Stimulated activated naive CD8-positive, alpha-beta T cell treated with anti-CD3 and anti-CD28 coated beads, Interleukin-15, amount 100 ng/mL, for 72 hours (primary cell): ENCODE results near the gene MAPK8IP2.

Source experiments
- ATAC-seq: fragments of 150-1000 bp; cut with Tn5 transposase; 2 replicates; pipeline ENCODE4 v1.10.0; 2021; ENCODE audit warnings: mild to moderate bottlenecking, moderate library complexity
- DNase-seq, 2 donors: peaks; one replicate each; pipeline ENCODE4 v3.0.0; 2021 to 2022
- H3K27ac Mint-ChIP-seq, 2 donors: one replicate each; pipeline ENCODE4 v1.8.0; 2022; ENCODE audit warnings: mild to moderate bottlenecking in 2 of 2, mixed read lengths in 2 of 2, moderate library complexity in 2 of 2
- H3K27me3 Mint-ChIP-seq: one replicate; pipeline ENCODE4 v1.8.0; 2022; ENCODE audit warnings: mixed read lengths
- H3K4me1 Mint-ChIP-seq: one replicate; pipeline ENCODE4 v1.8.0; 2022; ENCODE audit warnings: mild to moderate bottlenecking, mixed read lengths
- H3K4me3 Mint-ChIP-seq, 2 donors: one replicate each; pipeline ENCODE4 v1.8.0; 2022; ENCODE audit warnings: mild to moderate bottlenecking in 2 of 2, mixed read lengths in 2 of 2, moderate library complexity in 1 of 2
- H3K9me3 Mint-ChIP-seq, 2 donors: one replicate each; pipeline ENCODE4 v1.8.0; 2022; ENCODE audit warnings: mixed read lengths in 2 of 2

The MAPK8IP2 gene

GRCh38 chr22:50582493-50583293 lies 17.9 kb upstream of the MAPK8IP2 start, which contains the start of gene CHKB:
CHKB (minus strand) TSS chr22:50582849; CDS start chr22:50582781, 68 bp downstream.
- peak; percentile 93 for ATAC-seq
- peak; percentile 99 to 100 for DNase-seq
- Mint-ChIP-seq H3K9me3 (no peaks in the 10 kb centered on the region), H3K27me3 (no peaks in the 10 kb centered on the region), H3K4me3 (peak within 1 kb of the TSS; percentile 90 to 97), H3K27ac (peak within 1 kb of the TSS; percentile 97 to 98), H3K4me1 (peaks cover 43% of the 10 kb centered on the region)

GRCh38 chr22:50583294-50583861 lies 17.2 kb upstream of the MAPK8IP2 start:
- Mint-ChIP-seq H3K4me3 (peak overlapping the region; percentile 90 to 97), H3K27me3 (no peaks in the 10 kb centered on the region), H3K9me3 (no peaks in the 10 kb centered on the region), H3K27ac (peak overlapping the region; percentile 81 to 98), H3K4me1 (peaks cover 43% of the 10 kb centered on the region)
- DNase-seq = no peak
- peak; percentile 37 for ATAC-seq

GRCh38 chr22:50584106-50585096 lies 16.2 kb upstream of the MAPK8IP2 start:
- peak overlapping the region; percentile 15 to 97 for H3K4me3 Mint-ChIP-seq
- H3K27ac Mint-ChIP-seq = peak overlapping the region in 1 of 2 donors; percentile 48
- no peaks in the 10 kb centered on the region for H3K27me3 Mint-ChIP-seq
- no peak for ATAC-seq
- H3K9me3 Mint-ChIP-seq = no peaks in the 10 kb centered on the region
- DNase-seq = no peak
- H3K4me1 Mint-ChIP-seq = peaks cover 33% of the 10 kb centered on the region

- no peak for DNase-seq
- Mint-ChIP-seq H3K9me3 (no peaks in the 10 kb centered on the region), H3K27ac (no peak overlapping the region), H3K27me3 (no peaks in the 10 kb centered on the region), H3K4me3 (no peak overlapping the region), H3K4me1 (peaks cover 24% of the 10 kb centered on the region)
- ATAC-seq = no peak
Observed at GRCh38 chr22:50585238-50585637, 15.4 kb upstream of the MAPK8IP2 start.

- no peak overlapping the region for H3K27ac Mint-ChIP-seq
- H3K9me3 Mint-ChIP-seq = no peaks in the 10 kb centered on the region
Observed at GRCh38 chr22:50585781-50586180, 14.8 kb upstream of the MAPK8IP2 start.

GRCh38 chr22:50586416-50586815 lies 14.2 kb upstream of the MAPK8IP2 start:
- no peak for DNase-seq

More at GRCh38 chr22:50585781-50586180, 14.8 kb upstream of the MAPK8IP2 start:
- H3K4me3 Mint-ChIP-seq = no peak overlapping the region
- ATAC-seq (no peak), DNase-seq (no peak)
- no peaks in the 10 kb centered on the region for H3K27me3 Mint-ChIP-seq
- peaks cover 19% of the 10 kb centered on the region for H3K4me1 Mint-ChIP-seq

GRCh38 chr22:50587407-50587806 lies 13.2 kb upstream of the MAPK8IP2 start:
- Mint-ChIP-seq H3K4me3 (no peak overlapping the region), H3K4me1 (peaks cover 8% of the 10 kb centered on the region), H3K27me3 (no peaks in the 10 kb centered on the region), H3K9me3 (no peaks in the 10 kb centered on the region), H3K27ac (no peak overlapping the region)
- DNase-seq (no peak), ATAC-seq (no peak)

More at GRCh38 chr22:50586416-50586815, 14.2 kb upstream of the MAPK8IP2 start:
- Mint-ChIP-seq H3K9me3 (no peaks in the 10 kb centered on the region), H3K4me1 (peaks cover 13% of the 10 kb centered on the region), H3K27me3 (no peaks in the 10 kb centered on the region), H3K4me3 (no peak overlapping the region), H3K27ac (no peak overlapping the region)
- ATAC-seq = no peak

GRCh38 chr22:50595189-50595588 lies 5.4 kb upstream of the MAPK8IP2 start:
- peaks cover 10% of the 10 kb centered on the region for H3K27me3 Mint-ChIP-seq
- DNase-seq (no peak), ATAC-seq (no peak)
- H3K4me1 Mint-ChIP-seq = peaks cover 4% of the 10 kb centered on the region
- H3K4me3 Mint-ChIP-seq = no peak overlapping the region
- no peak overlapping the region for H3K27ac Mint-ChIP-seq
- no peaks in the 10 kb centered on the region for H3K9me3 Mint-ChIP-seq

GRCh38 chr22:50597097-50597496 lies 3.5 kb upstream of the MAPK8IP2 start:
- ATAC-seq = no peak
- Mint-ChIP-seq H3K4me1 (peaks cover 12% of the 10 kb centered on the region), H3K4me3 (no peak overlapping the region), H3K9me3 (no peaks in the 10 kb centered on the region), H3K27me3 (peaks cover 21% of the 10 kb centered on the region), H3K27ac (peak overlapping the region in 1 of 2 donors; percentile 34)
- DNase-seq = no peak

- Mint-ChIP-seq H3K27me3 (peaks cover 42% of the 10 kb centered on the region), H3K27ac (no peak overlapping the region), H3K4me1 (peaks cover 24% of the 10 kb centered on the region), H3K4me3 (peak overlapping the region; percentile 38 to 56), H3K9me3 (no peaks in the 10 kb centered on the region)
- ATAC-seq = peak; percentile 76
- peak; percentile 57 for DNase-seq
Observed at GRCh38 chr22:50599816-50600455, 657 bp upstream of the MAPK8IP2 start.

- ATAC-seq (peak; percentile 10), DNase-seq (no peak)
- Mint-ChIP-seq H3K9me3 (no peaks in the 10 kb centered on the region), H3K4me3 (peak overlapping the region; percentile 58 to 66), H3K4me1 (peaks cover 24% of the 10 kb centered on the region), H3K27ac (no peak overlapping the region), H3K27me3 (peaks cover 54% of the 10 kb centered on the region)
Observed at GRCh38 chr22:50600967-50601668, 525 bp downstream of the MAPK8IP2 start.

GRCh38 chr22:50601669-50602337 lies 1.2 kb downstream of the MAPK8IP2 start:
- no peak for ATAC-seq
- Mint-ChIP-seq H3K4me3 (peak overlapping the region; percentile 58 to 66), H3K9me3 (no peaks in the 10 kb centered on the region), H3K4me1 (peaks cover 24% of the 10 kb centered on the region), H3K27me3 (peaks cover 61% of the 10 kb centered on the region), H3K27ac (peak overlapping the region in 1 of 2 donors; percentile 2)
- no peak for DNase-seq

- Mint-ChIP-seq H3K27ac (peak overlapping the region in 1 of 2 donors; percentile 2), H3K9me3 (no peaks in the 10 kb centered on the region), H3K4me3 (peak overlapping the region in 1 of 2 donors; percentile 58), H3K4me1 (peaks cover 24% of the 10 kb centered on the region), H3K27me3 (peaks cover 66% of the 10 kb centered on the region)
- DNase-seq = no peak
- no peak for ATAC-seq
Observed at GRCh38 chr22:50602338-50602700, 1.7 kb downstream of the MAPK8IP2 start.
